PFSK-1 (cell line): Measurements from ENCODE around the gene VPS16.

ENCODE experiments used
- FOXP2 ChIP-seq: optimal IDR thresholded peaks from 2 replicates; pipeline ENCODE3; 2011; ENCODE audit warnings: borderline replicate concordance, control low read depth, inconsistent platforms; ENCODE audit not compliant: insufficient read depth; ENCODE audit errors: extremely low read length, extremely low read depth
- POLR2AphosphoS5 ChIP-seq: IDR thresholded peaks from 2 replicates; pipeline ENCODE4 v1.6.1; 2012; ENCODE audit warnings: low read depth, mild to moderate bottlenecking, control low read depth, low read length, moderate library complexity
- REST ChIP-seq, 2 experiments: IDR thresholded peaks; 2 replicates each; pipeline versions ENCODE4 v1.6.1 to v1.8.0; 2011 to 2012; ENCODE audit warnings: low read depth in 2 of 2, low read length in 2 of 2, control low read depth in 1 of 2, inconsistent platforms in 1 of 2, mild to moderate bottlenecking in 1 of 2, moderate library complexity in 1 of 2; ENCODE audit not compliant: insufficient read depth in 1 of 2
- SIN3A ChIP-seq: IDR thresholded peaks from 2 replicates; pipeline ENCODE4 v1.6.1; 2012; ENCODE audit warnings: mild to moderate bottlenecking, low read length, moderate library complexity, borderline replicate concordance; ENCODE audit not compliant: insufficient read depth
- TAF1 ChIP-seq: IDR thresholded peaks from 2 replicates; pipeline ENCODE4 v1.6.1; 2012; ENCODE audit warnings: low read length, control low read depth, borderline replicate concordance; ENCODE audit not compliant: insufficient read depth

GRCh38 chr20:2825761-2826160 is 14.8 kb upstream of the VPS16 start:
- TF ChIP-seq POLR2AphosphoS5 = no peak
- TF ChIP-seq REST (IDR thresholded peaks at IDR 0.05; ENCODE audit: insufficient read depth in 1 of 2, low read depth in 2 of 2, low read length in 2 of 2) = no peak
- TF ChIP-seq TAF1 = no peak
- TF ChIP-seq FOXP2 = no peak
- no peak for TF ChIP-seq SIN3A
